Endothelial cell of umbilical vein (primary cell): ENCODE data around the gene PRRG1. TPM values are rescaled to one million over a fixed set of nuclear protein-coding genes. Genes with fewer than 3 reads are reported as not detected.

Source experiments
- BruUV-seq: library from RNA; stranded (reverse); fragments of 400-500 nt; replicated peaks from 2 replicates; lab custom pipeline; 2021; lab: Mats Ljungman, UMichigan
- CTCF ChIA-PET: fragments of 300-600, 350-600 bp; sonication (Branson Sonifier 250); formaldehyde crosslinking; loops from one replicate; lab custom pipeline; 2021; ENCODE audit warnings: antibody characterized with exemption, inconsistent platforms; lab: Charles Lee
- POLR2A ChIA-PET: fragments of 300-600, 350-600 bp; sonication (Branson Sonifier 250); formaldehyde crosslinking; loops from one replicate; lab custom pipeline; 2021; ENCODE audit warnings: antibody characterized with exemption, inconsistent platforms; lab: Charles Lee
- DNase-seq: peaks from one replicate; pipeline ENCODE4 v3.0.0-alpha.2; 2011; ENCODE audit warnings: low read depth, low spot score
- FAIRE-seq: peaks from 2 replicates; lab custom pipeline; 2011; peaks lifted over from hg19 to GRCh38; lab: Jason Lieb, UNC
- H2AFZ ChIP-seq: 2 replicates; pipeline ENCODE4 v1.6.0; 2012; ENCODE audit warnings: low read depth, low read length, control low read depth, inconsistent platforms
- H3K27ac ChIP-seq: 2 replicates; pipeline ENCODE4 v1.5.1; 2011; ENCODE audit warnings: low read depth, mild to moderate bottlenecking, control low read depth, low read length, moderate library complexity; ENCODE audit not compliant: insufficient read depth
- H3K27me3 ChIP-seq, 2 experiments: 2 replicates each; pipeline versions ENCODE4 v1.6.0 to v1.6.1; 2011; ENCODE audit warnings: low read length in 2 of 2, mixed read lengths in 1 of 2; ENCODE audit not compliant: control insufficient read depth in 2 of 2, insufficient read depth in 2 of 2
- H3K36me3 ChIP-seq, 2 experiments: 2 replicates in 1 of 2; 3 replicates in 1 of 2; pipeline ENCODE4 v1.5.1; 2011; ENCODE audit warnings: low read length in 2 of 2, mild to moderate bottlenecking in 1 of 2, moderate library complexity in 1 of 2; ENCODE audit not compliant: control insufficient read depth in 2 of 2, insufficient read depth in 2 of 2; ENCODE audit errors: extremely low read depth in 1 of 2
- H3K4me1 ChIP-seq: 3 replicates; pipeline ENCODE4 v1.5.1; 2011; ENCODE audit warnings: mild to moderate bottlenecking, low read length; ENCODE audit not compliant: control insufficient read depth, insufficient read depth; ENCODE audit errors: extremely low read depth
- H3K4me2 ChIP-seq: 2 replicates; pipeline ENCODE4 v1.6.1; 2011; ENCODE audit warnings: low read length, control low read depth, mixed read lengths; ENCODE audit not compliant: insufficient read depth
- H3K4me3 ChIP-seq, 3 experiments: fragments of 200-600 bp in 1 of 3; sonication (generic), shearing (Covaris generic) in 1 of 3; replicated peaks in 1 of 3; 2 replicates each; pipeline ENCODE4 v1.5.1; 2011 to 2016; ENCODE audit warnings: control low read depth in 3 of 3, low read length in 3 of 3, mild to moderate bottlenecking in 2 of 3, inconsistent platforms in 1 of 3, low read depth in 1 of 3, moderate library complexity in 1 of 3; ENCODE audit not compliant: insufficient read depth in 1 of 3
- H3K79me2 ChIP-seq: 2 replicates; pipeline ENCODE4 v1.6.0; 2012; ENCODE audit warnings: low read length, inconsistent platforms; ENCODE audit not compliant: control insufficient read depth, insufficient read depth
- H3K9ac ChIP-seq: replicated peaks from 2 replicates; pipeline ENCODE3; 2011; ENCODE audit warnings: low read length, control low read depth; ENCODE audit not compliant: insufficient read depth; ENCODE audit errors: extremely low read depth
- H3K9me1 ChIP-seq: replicated peaks from 3 replicates; pipeline ENCODE4 v1.6.0; 2011; ENCODE audit warnings: mild to moderate bottlenecking, low read length; ENCODE audit not compliant: control insufficient read depth, insufficient read depth; ENCODE audit errors: extremely low read depth
- H3K9me3 ChIP-seq: replicated peaks from 2 replicates; pipeline ENCODE4 v1.5.1; 2012; ENCODE audit warnings: low read length, inconsistent platforms; ENCODE audit not compliant: control insufficient read depth, insufficient read depth
- H4K20me1 ChIP-seq: replicated peaks from 2 replicates; pipeline ENCODE3; 2011; ENCODE audit warnings: mild to moderate bottlenecking, low read length; ENCODE audit not compliant: control insufficient read depth, insufficient read depth; ENCODE audit errors: extremely low read depth
- CTCF ChIP-seq, 2 donors: IDR thresholded peaks; 1 replicate in 1 of 2; 2 replicates in 1 of 2; pipeline ENCODE4 v1.5.1; 2011; ENCODE audit warnings: low read length in 2 of 2, mild to moderate bottlenecking in 2 of 2, moderate library complexity in 2 of 2, control low read depth in 1 of 2, inconsistent platforms in 1 of 2, low read depth in 1 of 2; ENCODE audit not compliant: insufficient read depth in 1 of 2; ENCODE audit errors: extremely low read depth in 1 of 2
- EZH2 ChIP-seq: IDR thresholded peaks from 2 replicates; pipeline ENCODE4 v1.6.1; 2012; ENCODE audit warnings: borderline replicate concordance, low read depth, mild to moderate bottlenecking, moderate library complexity, low read length, inconsistent platforms; ENCODE audit not compliant: severe bottlenecking
- FOS ChIP-seq: IDR thresholded peaks from 2 replicates; pipeline ENCODE4 v1.6.1; 2011; ENCODE audit warnings: mild to moderate bottlenecking, low read length, moderate library complexity, borderline replicate concordance; ENCODE audit not compliant: insufficient read depth
- GATA2 ChIP-seq: IDR thresholded peaks from 2 replicates; pipeline ENCODE4 v1.7.0; 2011; ENCODE audit warnings: low read depth, mild to moderate bottlenecking, moderate library complexity, mixed read lengths, low read length; ENCODE audit not compliant: insufficient read length, insufficient read depth
- JUN ChIP-seq: IDR thresholded peaks from 2 replicates; pipeline ENCODE4 v1.6.1; 2011; ENCODE audit warnings: borderline replicate concordance, low read depth; ENCODE audit not compliant: insufficient read length, insufficient read depth
- MAX ChIP-seq: IDR thresholded peaks from 2 replicates; pipeline ENCODE4 v1.6.1; 2011; ENCODE audit not compliant: insufficient read depth, insufficient read length
- MYC ChIP-seq: IDR thresholded peaks from one replicate; pipeline ENCODE4 v1.6.1; 2011; ENCODE audit warnings: mild to moderate bottlenecking, low read depth, low read length
- POLR2A ChIP-seq: IDR thresholded peaks from 2 replicates; pipeline ENCODE4 v1.6.1; 2012; ENCODE audit warnings: low read depth, mild to moderate bottlenecking, control low read depth, low read length
- POLR2AphosphoS5 ChIP-seq: IDR thresholded peaks from 2 replicates; pipeline ENCODE4 v1.6.1; 2012; ENCODE audit warnings: low read depth, mild to moderate bottlenecking, control low read depth, low read length, moderate library complexity; ENCODE audit not compliant: insufficient read depth
- dilution Hi-C: fragments of 300-500 bp; cut with MboI; formaldehyde crosslinking; loops from one replicate; pipeline ENCODE4 v1.15.0; 2019; ENCODE audit warnings: low sequenced_read_pairs; ENCODE audit not compliant: extremely low pct_ligation_motif_present
- intact Hi-C: fragments of 100-400 bp; cut with micrococcal nuclease; formaldehyde crosslinking; loops from one replicate; pipeline ENCODE4 v1.10.0; 2022
- polyA plus RNA-seq, 4 experiments: library from polyadenylated mRNA; depleted of rRNA in 3 of 4; stranded (reverse) in 3 of 4; unstranded in 1 of 4; fragments of >200 nt; gene quantifications; 2 replicates each; pipeline versions ENCODE4 v1.2.1 to v1.2.3, GENCODE V29; 2011 to 2012; ENCODE audit warnings: missing spikeins in 1 of 4
- total RNA-seq: library from RNA; stranded (reverse); gene quantifications from 2 replicates; pipeline ENCODE4 v1.2.3, GENCODE V29; 2021

Gene PRRG1
- total and polyA plus RNA-seq, 2 donors (not counting 3 experiments of a cell fraction or from before 2014, with no cell fraction given): 37.6 to 46.3 TPM

- Histone ChIP-seq H3K4me1 (peaks cover 6% of the 10 kb centered on the region), H3K4me3 (no peak overlapping the region), H3K9me3 (no peaks in the 10 kb centered on the region), H2AFZ (no peak overlapping the region), H3K9me1 (no peaks in the 10 kb centered on the region), H3K36me3 (no peaks in the 10 kb centered on the region), H3K9ac (no peak overlapping the region), H3K4me2 (no peak overlapping the region), H4K20me1 (peaks cover 2% of the 10 kb centered on the region), H3K27ac (no peak overlapping the region), H3K27me3 (no peaks in the 10 kb centered on the region), H3K79me2 (peaks cover 67% of the 10 kb centered on the region)
- intact Hi-C loops: no loop called here
- ChIA-PET CTCF (no interaction called here), POLR2A (no interaction called here)
- dilution Hi-C loops: no loop called here
- DNase-seq: no peak
- FAIRE-seq: no peak
- TF ChIP-seq POLR2A: no peak
- TF ChIP-seq CTCF (IDR thresholded peaks at IDR 0.05; ENCODE audit: extremely low read depth in 1 of 2, insufficient read depth in 1 of 2, low read depth in 1 of 2, low read length in 2 of 2): no peak
- no peak for TF ChIP-seq MYC
- no peak for TF ChIP-seq FOS
- no peak for TF ChIP-seq JUN
- TF ChIP-seq POLR2AphosphoS5: no peak
- TF ChIP-seq GATA2: no peak
- BruUV-seq: no TSS peak
Observed at GRCh38 chrX:37357436-37357835, 8.3 kb downstream of the PRRG1 start.

GRCh38 chrX:37361596-37361995 lies 12.4 kb downstream of the PRRG1 start:
- POLR2A ChIA-PET: no interaction called here
- dilution Hi-C loops: no loop called here

More at GRCh38 chrX:37361596-37361995, 12.4 kb downstream of the PRRG1 start:
- Histone ChIP-seq H3K9me1 (no peaks in the 10 kb centered on the region), H3K4me2 (peak overlapping the region; percentile 17), H4K20me1 (peaks cover 2% of the 10 kb centered on the region), H3K4me1 (peaks cover 5% of the 10 kb centered on the region), H3K27me3 (no peaks in the 10 kb centered on the region), H2AFZ (no peak overlapping the region), H3K9ac (no peak overlapping the region), H3K27ac (no peak overlapping the region), H3K4me3 (no peak overlapping the region), H3K36me3 (no peaks in the 10 kb centered on the region), H3K9me3 (no peaks in the 10 kb centered on the region), H3K79me2 (peaks cover 68% of the 10 kb centered on the region)
- TF ChIP-seq GATA2 (no peak), FOS (no peak), EZH2 (no peak), MAX (no peak), POLR2A (no peak), CTCF (IDR thresholded peaks at IDR 0.05; ENCODE audit: extremely low read depth in 1 of 2, insufficient read depth in 1 of 2, low read depth in 1 of 2, low read length in 2 of 2) (no peak), POLR2AphosphoS5 (no peak), JUN (no peak), MYC (no peak)
- BruUV-seq: no TSS peak
- no peak for FAIRE-seq
- CTCF ChIA-PET: no interaction called here
- no peak for DNase-seq
- intact Hi-C loops: no loop called here
